Mesothelial cell of epicardium (in vitro differentiated cells): ENCODE data around the gene IGF1R. TPM values are rescaled to one million over a fixed set of nuclear protein-coding genes. Genes with fewer than 3 reads are reported as not detected.

Experiments
- DNase-seq, 2 experiments: peaks; one replicate each; pipeline ENCODE4 v3.0.0; 2021; ENCODE audit warnings: low spot score in 2 of 2; ENCODE audit not compliant: unreplicated experiment in 2 of 2
- H3K27ac Mint-ChIP-seq: 2 replicates; pipeline ENCODE4 v1.8.0; 2021; ENCODE audit warnings: mixed read lengths
- H3K27me3 Mint-ChIP-seq: 2 replicates; pipeline ENCODE4 v1.8.0; 2021; ENCODE audit warnings: low read depth, mixed read lengths
- H3K36me3 Mint-ChIP-seq: 2 replicates; pipeline ENCODE4 v1.8.0; 2021; ENCODE audit warnings: mixed read lengths
- H3K4me1 Mint-ChIP-seq: 2 replicates; pipeline ENCODE4 v1.8.0; 2021; ENCODE audit warnings: mixed read lengths
- H3K4me3 Mint-ChIP-seq: 2 replicates; pipeline ENCODE4 v1.8.0; 2021; ENCODE audit warnings: mild to moderate bottlenecking, moderate library complexity, mixed read lengths
- H3K9me3 Mint-ChIP-seq: 2 replicates; pipeline ENCODE4 v1.8.0; 2021; ENCODE audit warnings: mixed read lengths
- CTCF ChIP-seq: fragments of 200-600 bp; sonication (generic); IDR thresholded peaks from one replicate; pipeline ENCODE4 v1.5.0; 2021; ENCODE audit warnings: antibody characterized with exemption; ENCODE audit not compliant: unreplicated experiment
- total RNA-seq: library from RNA; stranded (reverse); gene quantifications from 3 replicates; pipeline ENCODE4 v1.2.1, GENCODE V29; 2021

The IGF1R gene
- total RNA-seq, 1 donor from 2014 or later = 113 TPM

- Mint-ChIP-seq H3K4me3 (no peak overlapping the region), H3K27ac (peak overlapping the region; percentile 1), H3K27me3 (no peaks in the 10 kb centered on the region), H3K9me3 (peaks cover 11% of the 10 kb centered on the region), H3K4me1 (peaks cover 56% of the 10 kb centered on the region), H3K36me3 (peaks cover 14% of the 10 kb centered on the region)
- no peak for DNase-seq
- TF ChIP-seq CTCF = no peak
Observed at GRCh38 chr15:98715890-98716443, 67.6 kb downstream of the IGF1R start.

- no peak overlapping the region for H3K4me3 Mint-ChIP-seq
- peaks cover under 1% of the 10 kb centered on the region for H3K36me3 Mint-ChIP-seq
- no peak for TF ChIP-seq CTCF
- no peak for DNase-seq
- peaks cover under 1% of the 10 kb centered on the region for H3K9me3 Mint-ChIP-seq
- H3K27ac Mint-ChIP-seq = no peak overlapping the region
- H3K27me3 Mint-ChIP-seq = no peaks in the 10 kb centered on the region
- peaks cover 67% of the 10 kb centered on the region for H3K4me1 Mint-ChIP-seq
Observed at GRCh38 chr15:98717371-98717770, 69.0 kb downstream of the IGF1R start.

- H3K9me3 Mint-ChIP-seq = no peaks in the 10 kb centered on the region
- TF ChIP-seq CTCF = no peak
- H3K4me3 Mint-ChIP-seq = no peak overlapping the region
- peak overlapping the region; percentile 94 for H3K27ac Mint-ChIP-seq
- no peak for DNase-seq
- H3K27me3 Mint-ChIP-seq = no peaks in the 10 kb centered on the region
- peaks cover 72% of the 10 kb centered on the region for H3K4me1 Mint-ChIP-seq
- no peaks in the 10 kb centered on the region for H3K36me3 Mint-ChIP-seq
Observed at GRCh38 chr15:98717942-98718341, 69.6 kb downstream of the IGF1R start.

- Mint-ChIP-seq H3K9me3 (no peaks in the 10 kb centered on the region), H3K4me3 (peak overlapping the region; percentile 21), H3K27me3 (no peaks in the 10 kb centered on the region), H3K4me1 (peaks cover 79% of the 10 kb centered on the region), H3K36me3 (no peaks in the 10 kb centered on the region), H3K27ac (peak overlapping the region; percentile 94)
- TF ChIP-seq CTCF = no peak
- DNase-seq = no peak
Observed at GRCh38 chr15:98718426-98719136, 70.2 kb downstream of the IGF1R start.

GRCh38 chr15:98719137-98719740 lies 70.9 kb downstream of the IGF1R start:
- Mint-ChIP-seq H3K27ac (peak overlapping the region; percentile 94), H3K4me1 (peaks cover 82% of the 10 kb centered on the region), H3K36me3 (no peaks in the 10 kb centered on the region), H3K4me3 (peak overlapping the region; percentile 21), H3K27me3 (no peaks in the 10 kb centered on the region), H3K9me3 (no peaks in the 10 kb centered on the region)
- no peak for DNase-seq
- no peak for TF ChIP-seq CTCF
